Measurements from ENCODE around the gene XRCC5. TPM values are rescaled to one million over a fixed set of nuclear protein-coding genes. Genes with fewer than 3 reads are reported as not detected.
"Not testable (repeated sequence)": the region's sequence is repeated elsewhere in the genome, so short reads cannot be mapped to it uniquely, and the experiment has no call there.

XRCC5 gene
- total and polyA plus RNA-seq, 10 of the 15 experiments (the other 5 are each of a cell fraction or from before 2014, with no cell fraction given), result 259 to 815 (median 530) TPM

- TF ChIP-seq NR2C1 (IDR thresholded peaks at IDR 0.05) (no peak), STAT3 (IDR thresholded peaks at IDR 0.05; ENCODE audit: low read depth, low read length) (no peak)
Observed at GRCh38 chr2:216078776-216079175, 30.4 kb upstream of the XRCC5 start (continued).

GRCh38 chr2:216080048-216080447, 29.1 kb upstream of the XRCC5 start:
- FAIRE-seq; ATAC-seq; H3K4me3 ChIP-seq; H3K9me3 ChIP-seq (replicated peaks; ENCODE audit: control insufficient read depth, insufficient read depth, low read length); H2AFZ ChIP-seq (ENCODE audit: control insufficient read depth, low read depth, low read length); H3K9ac ChIP-seq (ENCODE audit: control insufficient read depth, insufficient read depth, low read length); DNase-seq (ENCODE audit: low read depth, low spot score); H3K27me3 ChIP-seq (replicated peaks in 1 of 2; ENCODE audit: control insufficient read depth in 2 of 2, insufficient read depth in 2 of 2, low read length in 1 of 2); H4K20me1 ChIP-seq (ENCODE audit: control insufficient read depth, insufficient read depth); H3K27ac ChIP-seq (ENCODE audit: control insufficient read depth, insufficient read depth); H3K4me1 ChIP-seq (ENCODE audit: control insufficient read depth, insufficient read depth, low read length); BruUV-seq (replicated peaks); H3K79me2 ChIP-seq (ENCODE audit: control insufficient read depth, insufficient read depth, low read length); H3K36me3 ChIP-seq (ENCODE audit: control insufficient read depth in 2 of 2, insufficient read depth in 2 of 2, low read length in 1 of 2); in situ Hi-C loops (cut with MboI): not testable (repeated sequence)
- ChIA-PET POLR2A (interaction anchor here (2.4 to 6.2 kb wide), 2 partner anchors 11 to 29 kb away, joined by 15 to 42 read pairs; partner anchors contain the start of gene XRCC5), RAD21 (ENCODE audit: unreplicated experiment) (interaction anchor here (1.5 kb wide), 1 partner anchor 63 kb away, joined by 4 read pairs; no protein-coding TSS in a partner anchor), SMC1A (ENCODE audit: uncharacterized antibody, unreplicated experiment) (interaction anchor here (0.6 to 1.6 kb wide), 2 partner anchors 25 to 34 kb away, joined by 3 read pairs; no protein-coding TSS in a partner anchor), CTCF (interaction anchor here (2.3 kb wide), 1 partner anchor 21 kb away, joined by 7 read pairs; no protein-coding TSS in a partner anchor)
- intact Hi-C loops (cut with micrococcal nuclease; ENCODE audit: unreplicated experiment), result loop anchor here (2.0 kb wide), 1 partner anchor 23 kb away; no protein-coding TSS in a partner anchor
- WGBS (ENCODE audit: insufficient coverage, insufficient replicate concordance, low lambda C conversion rate, missing lambda C conversion rate), result 99% methylated on average over 10 of the region's 10 CpGs
- peak overlapping the region; percentile 78 for H3K4me2 ChIP-seq (ENCODE audit: control insufficient read depth, insufficient read depth)

GRCh38 chr2:216081012-216081411, 28.1 kb upstream of the XRCC5 start:
- BruUV-seq (replicated peaks), result no TSS peak
- WGBS (ENCODE audit: insufficient coverage, insufficient replicate concordance, low lambda C conversion rate, missing lambda C conversion rate), result 0% methylated on average over 1 of the region's 1 CpG
- no peak for DNase-seq (ENCODE audit: low read depth, low spot score)
- Histone ChIP-seq H3K9ac (ENCODE audit: control insufficient read depth, insufficient read depth, low read length) (peak overlapping the region; percentile 77), H3K27ac (ENCODE audit: control insufficient read depth, insufficient read depth) (peak overlapping the region; percentile 58), H3K27me3 (replicated peaks in 1 of 2; ENCODE audit: control insufficient read depth in 2 of 2, insufficient read depth in 2 of 2, low read length in 1 of 2) (no peaks in the 10 kb centered on the region), H2AFZ (ENCODE audit: control insufficient read depth, low read depth, low read length) (peak overlapping the region; percentile 83), H3K4me2 (ENCODE audit: control insufficient read depth, insufficient read depth) (peak overlapping the region; percentile 78), H3K4me3 (peak overlapping the region; percentile 84), H3K79me2 (ENCODE audit: control insufficient read depth, insufficient read depth, low read length) (peaks cover 4% of the 10 kb centered on the region), H3K9me3 (replicated peaks; ENCODE audit: control insufficient read depth, insufficient read depth, low read length) (no peaks in the 10 kb centered on the region), H3K4me1 (ENCODE audit: control insufficient read depth, insufficient read depth, low read length) (peaks cover 6% of the 10 kb centered on the region; the same call in 1 of the 2 replicates), H3K36me3 (ENCODE audit: control insufficient read depth in 2 of 2, insufficient read depth in 2 of 2, low read length in 1 of 2) (no peaks in the 10 kb centered on the region), H4K20me1 (ENCODE audit: control insufficient read depth, insufficient read depth) (no peaks in the 10 kb centered on the region)
- POLR2A ChIA-PET, result interaction anchor here (0.6 to 6.2 kb wide), 13 partner anchors 10 to 102 kb away, joined by 4 to 42 read pairs (median 5); partner anchors contain the start of gene XRCC5
- no peak for ATAC-seq
- in situ Hi-C loops (cut with MboI) (no loop called here), intact Hi-C loops (cut with micrococcal nuclease; ENCODE audit: unreplicated experiment) (loop anchor here (2.0 kb wide), 1 partner anchor 24 kb away; no protein-coding TSS in a partner anchor)
- RAD21 ChIA-PET (ENCODE audit: unreplicated experiment), result interaction anchor here (0.7 to 1.7 kb wide), 10 partner anchors 8 to 65 kb away, joined by 3 to 17 read pairs (median 6); partner anchors contain the start of gene XRCC5
- no peak for FAIRE-seq
- SMC1A ChIA-PET (ENCODE audit: uncharacterized antibody, unreplicated experiment), result interaction anchor here (0.6 to 4.1 kb wide), 13 partner anchors 9 to 329 kb away, joined by 3 to 34 read pairs (median 4); partner anchors contain the start of gene XRCC5
- CTCF ChIA-PET, result interaction anchor here (0.8 to 2.3 kb wide), 11 partner anchors 10 to 65 kb away, joined by 3 to 15 read pairs (median 4); partner anchors contain the start of gene XRCC5
- TF ChIP-seq E2F8 (IDR thresholded peaks at IDR 0.05; ENCODE audit: low read depth, partially characterized antibody) (no peak), MTA2 (IDR thresholded peaks at IDR 0.05; ENCODE audit: low read depth) (no peak), HDAC2 (IDR thresholded peaks at IDR 0.05) (no peak), ZSCAN29 (IDR thresholded peaks at IDR 0.05) (no peak)
- TF ChIP-seq, protein P1, sequence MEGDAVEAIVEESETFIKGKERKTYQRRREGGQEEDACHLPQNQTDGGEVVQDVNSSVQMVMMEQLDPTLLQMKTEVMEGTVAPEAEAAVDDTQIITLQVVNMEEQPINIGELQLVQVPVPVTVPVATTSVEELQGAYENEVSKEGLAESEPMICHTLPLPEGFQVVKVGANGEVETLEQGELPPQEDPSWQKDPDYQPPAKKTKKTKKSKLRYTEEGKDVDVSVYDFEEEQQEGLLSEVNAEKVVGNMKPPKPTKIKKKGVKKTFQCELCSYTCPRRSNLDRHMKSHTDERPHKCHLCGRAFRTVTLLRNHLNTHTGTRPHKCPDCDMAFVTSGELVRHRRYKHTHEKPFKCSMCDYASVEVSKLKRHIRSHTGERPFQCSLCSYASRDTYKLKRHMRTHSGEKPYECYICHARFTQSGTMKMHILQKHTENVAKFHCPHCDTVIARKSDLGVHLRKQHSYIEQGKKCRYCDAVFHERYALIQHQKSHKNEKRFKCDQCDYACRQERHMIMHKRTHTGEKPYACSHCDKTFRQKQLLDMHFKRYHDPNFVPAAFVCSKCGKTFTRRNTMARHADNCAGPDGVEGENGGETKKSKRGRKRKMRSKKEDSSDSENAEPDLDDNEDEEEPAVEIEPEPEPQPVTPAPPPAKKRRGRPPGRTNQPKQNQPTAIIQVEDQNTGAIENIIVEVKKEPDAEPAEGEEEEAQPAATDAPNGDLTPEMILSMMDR (IDR thresholded peaks at IDR 0.05 in 2 of 3, conservative IDR thresholded peaks at IDR 0.05 in 1 of 3; ENCODE audit: control insufficient read depth in 2 of 3, extremely low read depth in 1 of 3, insufficient read depth in 1 of 3, low read depth in 3 of 3, low read length in 3 of 3), result no peak
- TF ChIP-seq, protein P2, sequence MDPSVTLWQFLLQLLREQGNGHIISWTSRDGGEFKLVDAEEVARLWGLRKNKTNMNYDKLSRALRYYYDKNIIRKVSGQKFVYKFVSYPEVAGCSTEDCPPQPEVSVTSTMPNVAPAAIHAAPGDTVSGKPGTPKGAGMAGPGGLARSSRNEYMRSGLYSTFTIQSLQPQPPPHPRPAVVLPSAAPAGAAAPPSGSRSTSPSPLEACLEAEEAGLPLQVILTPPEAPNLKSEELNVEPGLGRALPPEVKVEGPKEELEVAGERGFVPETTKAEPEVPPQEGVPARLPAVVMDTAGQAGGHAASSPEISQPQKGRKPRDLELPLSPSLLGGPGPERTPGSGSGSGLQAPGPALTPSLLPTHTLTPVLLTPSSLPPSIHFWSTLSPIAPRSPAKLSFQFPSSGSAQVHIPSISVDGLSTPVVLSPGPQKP (IDR thresholded peaks at IDR 0.05; ENCODE audit: low read depth, low read length), result no peak

All from GM12878 (cell line).